H9 (cell line): ENCODE measurements around the gene SLC16A2. TPM values are rescaled to one million over a fixed set of nuclear protein-coding genes. Genes with fewer than 3 reads are reported as not detected.
A peak's percentile ranks its signal among the peaks of the same experiment; 100 is the strongest.

Experiments used
- DNase-seq: peaks from one replicate; pipeline ENCODE4 v3.0.0-alpha.2; 2017
- H2AFZ ChIP-seq: one replicate; pipeline ENCODE4 v1.6.1; 2013; ENCODE audit warnings: mild to moderate bottlenecking, low read length, control low read depth, moderate library complexity
- H2AK5ac ChIP-seq: 2 replicates; pipeline ENCODE4 v1.6.1; 2013; ENCODE audit warnings: low read length, control low read depth, mixed read lengths; ENCODE audit not compliant: insufficient read length
- H2BK120ac ChIP-seq: one replicate; pipeline ENCODE4 v1.6.1; 2013; ENCODE audit warnings: low read depth, mild to moderate bottlenecking, low read length, control low read depth, inconsistent platforms; ENCODE audit not compliant: poor library complexity, severe bottlenecking
- H2BK12ac ChIP-seq: 2 replicates; pipeline ENCODE4 v1.6.1; 2013; ENCODE audit warnings: low read length, control low read depth, mixed read lengths, low read depth; ENCODE audit not compliant: insufficient read length
- H2BK15ac ChIP-seq: 2 replicates; pipeline ENCODE4 v1.6.1; 2013; ENCODE audit warnings: low read depth, low read length, control low read depth
- H2BK20ac ChIP-seq: one replicate; pipeline ENCODE4 v1.6.1; 2013; ENCODE audit warnings: low read depth, mild to moderate bottlenecking, low read length, control low read depth, inconsistent platforms; ENCODE audit not compliant: poor library complexity, severe bottlenecking
- H2BK5ac ChIP-seq: 2 replicates; pipeline ENCODE4 v1.6.1; 2013; ENCODE audit warnings: low read length, control low read depth, mixed read lengths; ENCODE audit not compliant: insufficient read length
- H3K14ac ChIP-seq: 2 replicates; pipeline ENCODE4 v1.6.1; 2013; ENCODE audit warnings: low read length, control low read depth; ENCODE audit not compliant: insufficient read depth
- H3K18ac ChIP-seq: 2 replicates; pipeline ENCODE4 v1.6.1; 2013; ENCODE audit warnings: low read depth, mild to moderate bottlenecking, mixed read lengths, low read length, control low read depth; ENCODE audit not compliant: insufficient read length
- H3K23ac ChIP-seq: 2 replicates; pipeline ENCODE4 v1.6.1; 2013; ENCODE audit warnings: low read length, control low read depth, mixed read lengths, low read depth; ENCODE audit not compliant: insufficient read length
- H3K23me2 ChIP-seq: 2 replicates; pipeline ENCODE4 v1.6.1; 2013; ENCODE audit warnings: low read depth, mild to moderate bottlenecking, mixed read lengths, low read length, control low read depth; ENCODE audit not compliant: insufficient read length, poor library complexity, severe bottlenecking
- H3K27ac ChIP-seq: 2 replicates; pipeline ENCODE4 v1.5.1; 2013; ENCODE audit warnings: low read length, control low read depth, mixed read lengths, low read depth; ENCODE audit not compliant: insufficient read length
- H3K27me3 ChIP-seq: 2 replicates; pipeline ENCODE4 v1.6.1; 2013; ENCODE audit warnings: low read length, control low read depth, inconsistent platforms; ENCODE audit not compliant: insufficient read depth
- H3K4ac ChIP-seq: 2 replicates; pipeline ENCODE4 v1.6.1; 2013; ENCODE audit warnings: low read depth, mild to moderate bottlenecking, control low read depth, inconsistent platforms, low read length, moderate library complexity
- H3K4me1 ChIP-seq: 2 replicates; pipeline ENCODE4 v1.6.1; 2013; ENCODE audit warnings: low read length, control low read depth, inconsistent platforms; ENCODE audit not compliant: insufficient read depth
- H3K4me2 ChIP-seq: 2 replicates; pipeline ENCODE4 v1.6.1; 2013; ENCODE audit warnings: low read length, control low read depth, mixed read lengths; ENCODE audit not compliant: insufficient read length, insufficient read depth
- H3K56ac ChIP-seq: 2 replicates; pipeline ENCODE4 v1.6.1; 2013; ENCODE audit warnings: low read depth, mild to moderate bottlenecking, mixed read lengths, low read length, control low read depth; ENCODE audit not compliant: insufficient read length
- H3K79me1 ChIP-seq: 2 replicates; pipeline ENCODE4 v1.6.1; 2013; ENCODE audit warnings: low read depth, mild to moderate bottlenecking, moderate library complexity, low read length, control low read depth, inconsistent platforms; ENCODE audit not compliant: insufficient read depth, poor library complexity, severe bottlenecking
- H3K79me2 ChIP-seq: 2 replicates; pipeline ENCODE4 v1.6.1; 2013; ENCODE audit warnings: low read length, control low read depth, inconsistent platforms; ENCODE audit not compliant: insufficient read depth
- H3K9ac ChIP-seq: 2 replicates; pipeline ENCODE4 v1.6.1; 2013; ENCODE audit warnings: low read length, control low read depth, mixed read lengths; ENCODE audit not compliant: insufficient read length; ENCODE audit errors: extremely low read depth
- H3K9me3 ChIP-seq: one replicate; pipeline ENCODE4 v1.6.1; 2013; ENCODE audit warnings: low read depth, low read length, inconsistent platforms; ENCODE audit not compliant: control insufficient read depth
- H3T11ph ChIP-seq: one replicate; pipeline ENCODE4 v1.6.1; 2013; ENCODE audit warnings: mild to moderate bottlenecking, low read length, control low read depth, inconsistent platforms
- H4K20me1 ChIP-seq: one replicate; pipeline ENCODE4 v1.6.1; 2013; ENCODE audit not compliant: control insufficient read depth, insufficient read length, insufficient read depth
- H4K5ac ChIP-seq: 2 replicates; pipeline ENCODE4 v1.6.1; 2013; ENCODE audit warnings: low read depth, mild to moderate bottlenecking, mixed read lengths, low read length, control low read depth; ENCODE audit not compliant: insufficient read length
- H4K8ac ChIP-seq: replicated peaks from 2 replicates; pipeline ENCODE4 v1.6.1; 2013; ENCODE audit warnings: low read length, control low read depth, mixed read lengths, low read depth; ENCODE audit not compliant: insufficient read length
- H4K91ac ChIP-seq: 2 replicates; pipeline ENCODE4 v1.6.1; 2013; ENCODE audit warnings: low read depth, mild to moderate bottlenecking, moderate library complexity, mixed read lengths, low read length, control low read depth; ENCODE audit not compliant: insufficient read length
- H3K27ac Mint-ChIP-seq, 3 experiments: 2 replicates in 2 of 3; 3 replicates in 1 of 3; pipeline ENCODE4 v1.8.0; 2020 to 2021; ENCODE audit warnings: mixed read lengths in 3 of 3, mild to moderate bottlenecking in 1 of 3, moderate library complexity in 1 of 3
- H3K27me3 Mint-ChIP-seq: 2 replicates; pipeline ENCODE4 v1.8.0; 2021; ENCODE audit warnings: low read depth, mild to moderate bottlenecking, moderate library complexity, mixed read lengths
- H3K36me3 Mint-ChIP-seq, 3 experiments: 2 replicates in 2 of 3; 3 replicates in 1 of 3; pipeline ENCODE4 v1.8.0; 2020 to 2021; ENCODE audit warnings: low read depth in 3 of 3, mixed read lengths in 3 of 3; ENCODE audit not compliant: insufficient read depth in 1 of 3
- H3K4me1 Mint-ChIP-seq, 2 experiments: 2 replicates each; pipeline ENCODE4 v1.8.0; 2020; ENCODE audit warnings: mixed read lengths in 2 of 2
- H3K4me3 Mint-ChIP-seq, 2 experiments: 2 replicates in 1 of 2; 3 replicates in 1 of 2; pipeline ENCODE4 v1.8.0; 2020 to 2021; ENCODE audit warnings: mild to moderate bottlenecking in 2 of 2, mixed read lengths in 2 of 2, moderate library complexity in 1 of 2
- H3K9me3 Mint-ChIP-seq, 2 experiments: 2 replicates in 1 of 2; 3 replicates in 1 of 2; pipeline ENCODE4 v1.8.0; 2020; ENCODE audit warnings: mild to moderate bottlenecking in 2 of 2, mixed read lengths in 2 of 2, moderate library complexity in 1 of 2
- CTCF ChIP-seq: fragments of 200-600 bp; sonication (generic); conservative IDR thresholded peaks from 3 replicates; pipeline ENCODE4 v1.8.0; 2021; ENCODE audit warnings: antibody characterized with exemption, mild to moderate bottlenecking
- WGBS: extraction: QIAGEN DNeasy Blood & Tissue Kit; methylation state at CpG from one replicate; pipeline ENCODE4 v1.1.7; 2013; ENCODE audit warnings: missing lambda C conversion rate, low lambda C conversion rate, mixed read lengths; ENCODE audit not compliant: insufficient read length; ENCODE audit errors: extremely low coverage; 5-methylcytosine and 5-hydroxymethylcytosine counted together
- total RNA-seq: library from RNA; stranded (reverse); gene quantifications from 2 replicates; pipeline ENCODE4 v1.2.1, GENCODE V29; 2021

SLC16A2 gene
- total RNA-seq, 1 experiment from 2014 or later, result 17.1 TPM

- Mint-ChIP-seq H3K4me3 (peak overlapping the region in 1 of 2 experiments; percentile 30; a peak in 1 of 5 replicates), H3K27ac (peak overlapping the region in 1 of 3 experiments; percentile 84; a peak in 2 of 7 replicates), H3K36me3 (no peaks in the 10 kb centered on the region; a peak in 1 of 7 replicates), H3K27me3 (no peaks in the 10 kb centered on the region; the same call in 1 of the 2 replicates), H3K4me1 (peaks cover 33 to 36% of the 10 kb centered on the region in 2 experiments), H3K9me3 (peaks cover 30 to 35% of the 10 kb centered on the region in 2 experiments)
- H3K23ac ChIP-seq, result no peak overlapping the region
- no peak overlapping the region for H3T11ph ChIP-seq
- H3K27ac ChIP-seq, result no peak overlapping the region
- no peak overlapping the region for H2BK5ac ChIP-seq
- no peak overlapping the region for H2BK20ac ChIP-seq
- H2BK12ac ChIP-seq, result no peak overlapping the region
- peaks cover 7% of the 10 kb centered on the region; the same call in 1 of the 2 replicates for H3K4me1 ChIP-seq
- H3K18ac ChIP-seq, result no peak overlapping the region
- no peak overlapping the region for H3K56ac ChIP-seq
- no CpG with 5 or more reads among the region's 3 CpGs for WGBS
- H2AFZ ChIP-seq, result no peak overlapping the region
- H3K79me1 ChIP-seq, result no peaks in the 10 kb centered on the region
- H3K23me2 ChIP-seq, result no peaks in the 10 kb centered on the region
- no peak overlapping the region for H3K14ac ChIP-seq
- no peak overlapping the region for H3K9ac ChIP-seq
- H2BK120ac ChIP-seq, result no peak overlapping the region
- peak overlapping the region; percentile 9 for H3K4me2 ChIP-seq
- H2BK15ac ChIP-seq, result no peak overlapping the region
- no peaks in the 10 kb centered on the region for H3K9me3 ChIP-seq
- DNase-seq, result peak; percentile 64
- H4K5ac ChIP-seq, result no peak overlapping the region
- H4K91ac ChIP-seq, result no peak overlapping the region
- H3K79me2 ChIP-seq, result no peaks in the 10 kb centered on the region
- no peaks in the 10 kb centered on the region for H4K20me1 ChIP-seq
- no peak overlapping the region for H2AK5ac ChIP-seq
- no peak overlapping the region for H3K4ac ChIP-seq
- peak; percentile 62 for TF ChIP-seq CTCF
- H4K8ac ChIP-seq, result no peak overlapping the region
- no peaks in the 10 kb centered on the region for H3K27me3 ChIP-seq
These were observed 71.5 kb downstream of the SLC16A2 start for GRCh38 chrX:74492720-74493201.
